Testis (tissue), 2 donors: Measurements from ENCODE around the gene TCF4.

Source experiments
- POLR2A ChIP-seq: fragments of 450-650 bp; IDR thresholded peaks from one replicate; pipeline ENCODE4 v1.6.1; 2017; ENCODE audit warnings: antibody characterized with exemption, mild to moderate bottlenecking, moderate library complexity
- TF ChIP-seq, protein P1 (sequence below), 3 experiments: fragments of 450-650 bp in 2 of 3; fragments of 200-600 bp in 1 of 3; sonication (generic) in 1 of 3; IDR thresholded peaks; one replicate each; pipeline ENCODE4 v1.5.1; 2016 to 2019; ENCODE audit warnings: antibody characterized with exemption in 3 of 3, mild to moderate bottlenecking in 2 of 3, moderate library complexity in 1 of 3

- TF ChIP-seq, protein P1, sequence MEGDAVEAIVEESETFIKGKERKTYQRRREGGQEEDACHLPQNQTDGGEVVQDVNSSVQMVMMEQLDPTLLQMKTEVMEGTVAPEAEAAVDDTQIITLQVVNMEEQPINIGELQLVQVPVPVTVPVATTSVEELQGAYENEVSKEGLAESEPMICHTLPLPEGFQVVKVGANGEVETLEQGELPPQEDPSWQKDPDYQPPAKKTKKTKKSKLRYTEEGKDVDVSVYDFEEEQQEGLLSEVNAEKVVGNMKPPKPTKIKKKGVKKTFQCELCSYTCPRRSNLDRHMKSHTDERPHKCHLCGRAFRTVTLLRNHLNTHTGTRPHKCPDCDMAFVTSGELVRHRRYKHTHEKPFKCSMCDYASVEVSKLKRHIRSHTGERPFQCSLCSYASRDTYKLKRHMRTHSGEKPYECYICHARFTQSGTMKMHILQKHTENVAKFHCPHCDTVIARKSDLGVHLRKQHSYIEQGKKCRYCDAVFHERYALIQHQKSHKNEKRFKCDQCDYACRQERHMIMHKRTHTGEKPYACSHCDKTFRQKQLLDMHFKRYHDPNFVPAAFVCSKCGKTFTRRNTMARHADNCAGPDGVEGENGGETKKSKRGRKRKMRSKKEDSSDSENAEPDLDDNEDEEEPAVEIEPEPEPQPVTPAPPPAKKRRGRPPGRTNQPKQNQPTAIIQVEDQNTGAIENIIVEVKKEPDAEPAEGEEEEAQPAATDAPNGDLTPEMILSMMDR (IDR thresholded peaks at IDR 0.05): no peak
- no peak for TF ChIP-seq POLR2A
Observed at GRCh38 chr18:55486936-55487335, 101.1 kb downstream of the TCF4 start.
